Activated effector memory CD4-positive, alpha-beta T cell treated with Interleukin-2 at 50 U/mL for 16 hours (primary cell): ENCODE data around the gene ITM2B.
"Not testable (repeated sequence)": the region's sequence is repeated elsewhere in the genome, so short reads cannot be mapped to it uniquely, and the experiment has no call there.

Experiments
- DNase-seq: peaks from one replicate; pipeline ENCODE4 v3.0.0-alpha.2; 2020

Gene ITM2B

DNA sequence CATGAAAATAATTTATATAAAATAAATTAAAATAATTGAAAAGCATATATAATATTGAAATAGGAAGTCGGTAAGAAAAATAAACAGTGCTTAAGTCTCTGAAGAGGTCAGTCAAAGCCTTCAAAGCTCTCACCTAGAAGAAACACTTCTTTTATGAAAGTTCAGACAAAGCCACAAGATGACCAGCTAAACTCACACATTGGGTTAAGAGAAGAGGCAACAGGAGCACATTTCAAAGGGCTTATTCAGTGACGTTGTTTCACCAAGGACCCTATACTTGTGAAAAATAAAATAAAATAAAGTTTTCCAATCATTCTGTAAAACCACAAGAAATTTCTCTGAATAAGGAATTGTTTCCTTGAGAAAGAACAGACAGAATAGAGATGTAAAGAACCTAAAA, 2.5 kb upstream of the ITM2B start:
- no peak for DNase-seq

DNA sequence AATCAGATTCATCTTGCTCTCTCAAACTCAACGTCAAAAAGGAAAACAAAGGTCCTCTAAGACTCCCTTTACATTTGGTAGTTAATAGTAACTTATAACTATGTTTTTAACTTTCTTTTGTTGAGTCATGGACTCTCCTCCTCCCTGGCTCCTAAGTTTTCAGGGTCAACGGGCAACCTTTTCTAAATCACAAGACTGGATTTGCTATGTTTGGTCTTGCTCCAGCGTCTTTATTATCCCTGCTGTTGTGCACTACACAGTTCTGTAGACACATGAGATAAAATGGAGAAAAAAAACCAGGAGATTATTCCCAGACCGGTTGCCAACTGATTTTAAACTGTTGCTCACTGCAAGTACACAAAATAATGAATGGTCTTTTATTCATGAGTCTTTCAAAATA, 1.9 kb upstream of the ITM2B start:
- no peak for DNase-seq

GRCh38 chr13:48231933-48232332, 1.1 kb upstream of the ITM2B start:
- DNase-seq: no peak

DNA sequence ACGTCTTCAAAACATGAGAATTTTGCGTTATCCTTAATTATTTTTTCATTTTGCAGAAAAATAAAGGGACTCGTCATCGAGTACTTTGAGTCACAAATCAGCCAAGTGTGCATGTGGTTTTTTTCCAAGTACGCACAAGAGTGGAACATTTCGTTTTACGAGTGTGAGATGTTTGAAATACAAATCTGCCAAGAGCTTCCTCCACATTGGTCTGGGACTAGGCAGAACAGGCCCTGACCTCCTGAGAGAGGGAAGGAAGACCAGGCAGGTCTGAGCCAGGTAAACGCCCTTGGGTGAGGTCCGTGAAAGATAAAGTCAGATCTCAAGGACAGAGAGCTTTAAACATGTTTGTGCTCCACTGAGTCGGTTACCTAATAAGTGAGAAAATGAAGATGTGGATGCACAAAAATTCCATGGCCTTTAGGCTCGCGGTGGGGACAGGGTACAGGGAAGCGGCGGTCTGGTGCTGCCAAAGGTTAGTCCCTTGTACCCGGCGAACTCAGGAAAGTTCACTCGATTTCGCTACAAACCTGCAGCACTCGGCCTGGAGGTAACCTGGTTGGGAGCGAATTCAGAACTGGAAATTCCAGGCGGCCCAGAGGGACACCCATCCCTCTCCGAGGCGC, 473 bp upstream of the ITM2B start:
- DNase-seq: no peak

DNA sequence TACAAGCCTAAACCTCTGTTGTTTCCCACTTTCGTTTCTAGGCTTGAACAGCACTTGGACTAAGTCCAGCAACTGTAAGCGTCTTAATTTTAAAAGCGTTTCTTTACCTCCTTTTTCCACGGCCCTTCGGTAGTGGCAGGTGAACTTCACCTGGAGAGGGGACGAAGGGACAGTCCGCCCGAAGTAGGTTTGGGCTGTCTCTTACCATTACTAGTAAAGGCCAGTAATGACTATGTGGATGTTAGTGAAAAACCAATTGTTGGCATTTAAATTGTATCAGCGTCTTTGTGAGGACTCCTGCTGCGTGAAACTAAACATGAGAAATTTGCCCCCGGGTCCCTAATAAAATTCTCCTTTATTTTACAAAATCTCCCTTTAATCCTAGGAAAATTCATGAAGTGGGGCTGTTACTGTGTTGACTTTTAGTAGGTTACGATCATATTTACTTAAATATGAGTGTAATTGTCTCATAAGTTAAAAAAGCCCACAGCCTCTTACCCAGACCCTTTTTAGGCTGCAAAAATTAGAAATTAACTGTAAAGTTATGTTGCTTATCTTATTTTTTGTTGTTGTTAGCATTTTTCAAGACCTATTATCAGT, 983 bp downstream of the ITM2B start:
- DNase-seq: no peak

- DNase-seq: no peak
These were observed 1.7 kb downstream of the ITM2B start for GRCh38 chr13:48234566-48235340.

DNA sequence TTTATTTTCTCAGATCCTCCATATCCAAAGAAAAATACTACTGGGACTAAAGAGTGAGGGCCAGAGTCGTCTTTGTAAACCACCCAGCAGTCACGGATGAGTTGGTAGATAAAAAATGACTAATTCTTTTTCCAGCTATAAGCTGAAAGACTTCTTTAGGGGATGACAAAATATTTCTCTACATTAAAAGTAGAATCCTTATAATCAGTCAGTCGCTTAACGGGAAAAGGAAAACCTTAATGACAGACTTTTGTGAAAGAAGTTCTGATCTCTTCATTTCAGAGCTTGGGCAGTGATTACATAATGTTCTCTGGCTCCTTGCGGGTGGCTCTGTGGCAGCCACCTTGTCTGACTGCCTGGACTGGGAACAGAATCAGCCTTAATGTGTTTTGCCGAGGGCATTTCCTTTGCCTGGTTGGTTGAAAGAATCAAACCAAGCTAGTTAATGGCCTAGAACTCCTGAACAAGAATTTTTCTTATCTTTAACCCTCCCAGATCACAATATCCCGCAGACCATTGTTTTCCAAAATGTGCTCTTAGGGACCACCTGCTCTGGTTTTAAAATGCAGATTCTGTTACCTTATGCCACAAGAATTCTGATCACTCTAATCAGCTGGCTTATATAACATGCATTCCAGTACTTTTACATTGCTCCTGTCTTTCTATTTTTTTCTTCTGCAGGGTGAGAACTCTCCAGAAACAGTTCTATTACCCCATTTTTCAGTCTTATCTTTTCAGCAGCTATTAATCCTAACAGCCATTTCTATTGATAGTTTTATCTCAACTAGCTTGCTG, 2.5 kb downstream of the ITM2B start:
- DNase-seq: no peak

DNA sequence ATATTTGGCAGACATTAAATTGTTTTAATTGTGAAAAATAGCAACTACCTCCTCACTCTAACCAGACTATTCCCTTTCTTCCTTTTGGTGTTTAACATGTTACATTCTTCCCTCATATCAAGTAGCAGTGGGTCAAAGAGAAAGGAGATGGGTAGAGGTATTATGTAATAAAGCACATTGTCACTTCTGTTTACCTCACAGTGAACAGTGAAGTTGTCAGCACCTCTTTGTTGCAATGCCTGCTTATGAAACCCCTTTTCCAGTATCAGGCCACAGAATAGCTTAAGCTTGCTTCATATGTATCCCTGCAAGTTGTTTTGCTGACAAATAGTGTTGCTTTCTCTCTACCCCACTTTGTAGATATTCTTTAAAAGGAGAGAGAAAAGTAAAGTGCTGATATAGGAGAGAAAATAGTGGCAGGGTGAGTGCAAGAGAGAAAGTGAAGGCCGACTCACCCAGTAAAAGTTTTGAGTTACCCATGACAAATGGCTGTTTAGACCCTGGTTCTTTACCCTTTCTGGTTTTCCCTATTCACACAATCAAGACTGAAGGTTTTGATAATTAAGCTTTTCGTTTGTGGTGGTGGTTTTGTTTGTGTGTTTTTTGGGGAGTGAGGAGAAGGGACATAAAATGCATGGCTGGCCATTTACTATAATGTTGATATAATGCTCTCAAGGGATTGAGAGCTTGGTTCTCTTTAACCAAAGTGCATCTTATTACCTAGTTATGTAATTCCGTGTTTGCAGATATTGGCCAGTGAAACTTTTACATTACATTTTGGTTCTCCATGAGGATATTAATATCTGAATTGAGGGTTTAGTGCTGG, 3.7 kb downstream of the ITM2B start:
- no peak for DNase-seq

- DNase-seq: not testable (repeated sequence)
These were observed 6.4 kb downstream of the ITM2B start for GRCh38 chr13:48239369-48239768.

DNA sequence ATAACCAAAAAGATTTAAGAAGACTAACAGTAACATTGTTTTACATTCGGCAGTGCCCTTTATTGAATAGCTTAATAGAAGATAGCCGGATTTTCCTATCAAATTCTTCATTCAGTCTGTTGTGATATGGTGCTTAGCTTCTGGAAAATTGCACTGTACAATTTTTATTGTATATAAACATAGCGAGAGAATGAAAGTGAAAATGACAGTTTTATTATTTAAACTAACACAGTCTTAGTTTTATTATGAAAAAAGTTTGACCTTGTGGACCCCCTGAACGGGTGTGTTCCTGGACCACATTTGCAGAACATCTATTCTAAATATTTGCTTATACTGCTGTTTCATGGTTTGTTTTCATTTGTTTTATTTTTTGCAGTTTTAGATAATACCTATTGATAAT, 8.6 kb downstream of the ITM2B start:
- no peak for DNase-seq

DNA sequence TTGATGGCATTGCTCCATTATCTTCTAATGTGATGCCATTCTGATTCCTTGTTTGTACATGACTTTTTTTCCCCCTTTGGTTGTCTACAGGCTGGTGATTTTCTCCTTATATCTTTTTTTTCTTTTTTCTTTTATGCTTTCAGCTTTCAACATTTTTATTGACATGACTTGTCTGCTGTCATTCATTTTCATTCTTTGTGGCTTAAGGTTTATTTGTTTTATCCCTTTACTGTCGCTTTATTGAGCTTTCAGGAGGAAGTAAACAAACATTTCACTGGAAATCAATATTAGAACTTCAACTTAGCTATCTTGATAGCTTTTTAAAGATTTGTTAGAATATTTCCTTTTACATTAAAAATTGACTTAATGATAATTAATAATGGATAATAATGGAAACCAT, 9.7 kb downstream of the ITM2B start:
- no peak for DNase-seq

DNA sequence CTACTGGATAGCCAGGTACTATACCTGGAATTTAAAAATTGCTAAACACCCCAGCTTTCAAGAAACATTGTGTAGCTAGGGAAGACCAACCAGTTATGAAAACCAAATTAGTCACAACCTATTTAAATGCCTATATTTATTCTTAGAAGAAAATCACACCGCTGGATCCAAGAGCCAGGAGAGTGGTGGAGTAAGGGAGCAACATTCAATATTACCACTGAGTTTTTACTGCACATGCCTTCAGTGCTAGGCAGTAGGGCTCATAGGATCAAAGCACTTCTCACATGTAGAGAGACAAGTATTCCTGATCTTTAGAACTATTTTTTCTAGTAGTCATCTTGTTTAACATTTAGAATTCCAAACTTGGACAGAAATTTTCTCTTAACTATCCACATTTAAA, 11.2 kb downstream of the ITM2B start:
- no peak for DNase-seq

GRCh38 chr13:48246102-48246501, 13.1 kb downstream of the ITM2B start:
- DNase-seq: no peak

- no peak for DNase-seq
These were observed 16.0 kb downstream of the ITM2B start for GRCh38 chr13:48249018-48249417.

GRCh38 chr13:48251611-48252081, 18.6 kb downstream of the ITM2B start:
- no peak for DNase-seq

GRCh38 chr13:48252176-48252575, 19.2 kb downstream of the ITM2B start:
- no peak for DNase-seq

DNA sequence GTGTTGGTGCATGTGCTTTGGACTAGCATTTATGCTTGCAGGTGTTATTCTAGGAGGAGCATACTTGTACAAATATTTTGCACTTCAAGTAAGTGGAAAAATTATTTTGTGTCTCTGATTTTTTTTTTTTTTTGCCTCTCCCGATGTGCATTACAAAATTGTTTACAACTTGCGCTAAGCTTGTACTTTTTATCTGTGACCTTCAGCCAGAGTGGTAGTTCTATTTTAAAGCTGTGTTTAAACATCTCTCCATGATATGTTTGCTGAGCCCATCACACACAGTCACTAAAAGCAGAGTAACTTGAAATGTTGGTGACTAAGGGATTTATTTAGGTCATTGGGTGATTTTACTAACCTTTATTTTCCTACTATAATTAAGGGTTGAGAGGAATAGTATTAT, 20.8 kb downstream of the ITM2B start:
- no peak for DNase-seq

DNA sequence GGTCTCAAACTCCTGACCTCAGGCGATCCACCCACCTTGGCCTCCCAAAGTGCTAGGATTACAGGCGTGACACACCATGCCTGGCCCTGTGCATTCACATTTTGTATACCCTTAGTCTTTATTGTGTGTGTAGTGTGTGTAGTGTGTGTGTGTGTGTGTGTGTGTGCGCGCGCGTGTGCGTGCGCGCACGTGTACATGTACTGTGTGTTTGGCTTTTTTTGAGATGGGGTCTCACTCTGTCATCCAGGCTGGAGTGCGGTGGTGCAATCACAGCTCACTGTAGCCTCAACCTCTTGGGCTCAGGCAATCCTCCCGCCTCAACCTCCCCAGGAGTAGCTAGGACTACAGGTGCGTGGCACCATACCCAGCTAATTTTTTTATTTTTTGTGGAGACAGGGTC, 22.1 kb downstream of the ITM2B start:
- DNase-seq: no peak

DNA sequence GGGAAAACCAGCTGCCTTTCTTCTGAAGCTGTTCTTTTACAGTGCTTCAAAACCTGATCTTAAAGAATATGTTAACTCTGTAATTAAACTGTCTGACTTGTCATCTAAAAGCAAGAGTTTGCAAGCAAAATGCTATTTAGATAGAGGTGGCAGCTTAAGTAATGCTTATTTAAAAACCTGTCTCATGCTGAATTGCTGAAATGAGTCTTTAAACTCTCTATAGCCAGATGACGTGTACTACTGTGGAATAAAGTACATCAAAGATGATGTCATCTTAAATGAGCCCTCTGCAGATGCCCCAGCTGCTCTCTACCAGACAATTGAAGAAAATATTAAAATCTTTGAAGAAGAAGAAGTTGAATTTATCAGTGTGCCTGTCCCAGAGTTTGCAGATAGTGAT, 22.9 kb downstream of the ITM2B start:
- no peak for DNase-seq

GRCh38 chr13:48258002-48258401, 25.0 kb downstream of the ITM2B start:
- no peak for DNase-seq

DNA sequence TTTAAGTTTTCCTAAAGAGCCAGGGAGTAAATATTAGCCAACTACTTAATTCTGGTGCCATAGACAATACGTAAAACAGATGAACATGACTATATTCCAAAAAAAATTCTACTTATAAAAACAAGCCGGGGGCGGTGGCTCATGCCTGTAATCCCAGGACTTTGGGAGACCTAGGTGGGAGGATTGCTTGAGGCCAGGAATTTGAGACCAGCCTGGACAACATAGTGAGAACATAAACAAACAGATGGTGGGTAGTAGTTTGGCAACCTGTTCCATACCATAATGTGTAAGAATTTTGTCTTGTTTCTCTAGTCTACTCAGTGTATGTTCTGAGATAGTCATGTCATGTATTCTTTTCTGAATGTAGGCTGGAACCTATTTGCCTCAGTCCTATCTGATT, 25.4 kb downstream of the ITM2B start:
- no peak for DNase-seq

- DNase-seq: no peak
These were observed 28.0 kb downstream of the ITM2B start for GRCh38 chr13:48260970-48261369.

GRCh38 chr13:48263196-48263595, 30.2 kb downstream of the ITM2B start:
- no peak for DNase-seq
